K562 treated with DMSO at 1 percent for 24 hours (cell line): ENCODE measurements around the gene CEACAM21. TPM values are rescaled to one million over a fixed set of nuclear protein-coding genes. Genes with fewer than 3 reads are reported as not detected.

Source experiments
- total RNA-seq: library from RNA; unstranded; fragments of 300-600 nt; gene quantifications from 2 replicates; pipeline ENCODE4 v1.2.3, GENCODE V29; 2022; ENCODE audit warnings: low read depth; ENCODE audit not compliant: insufficient read depth

Gene CEACAM21
- total RNA-seq: 1.2 and 1.6 TPM in 2 replicates

DNA sequence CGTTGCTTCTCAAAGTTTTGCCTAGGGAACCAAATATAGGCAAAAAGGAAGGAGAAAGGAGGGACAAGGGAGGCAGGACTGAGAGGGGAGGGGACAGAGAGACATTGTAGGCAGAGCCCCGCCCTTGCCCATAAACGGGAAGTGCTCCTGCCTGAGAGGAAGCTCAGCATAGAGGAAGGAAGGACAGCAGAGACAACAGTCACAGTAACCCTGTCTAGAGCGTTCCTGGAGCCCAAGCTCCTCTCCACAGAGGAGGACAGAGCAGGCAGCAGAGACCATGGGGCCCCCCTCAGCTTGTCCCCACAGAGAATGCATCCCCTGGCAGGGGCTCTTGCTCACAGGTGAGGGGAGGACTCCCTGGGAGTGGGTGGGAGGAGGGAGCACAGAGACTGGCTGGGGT is at the start of gene CEACAM21:
TSS of gene CEACAM21 (plus strand) at position 169 of the 400 bp plus-strand sequence. CDS start at position 278, 109 bp downstream.

DNA sequence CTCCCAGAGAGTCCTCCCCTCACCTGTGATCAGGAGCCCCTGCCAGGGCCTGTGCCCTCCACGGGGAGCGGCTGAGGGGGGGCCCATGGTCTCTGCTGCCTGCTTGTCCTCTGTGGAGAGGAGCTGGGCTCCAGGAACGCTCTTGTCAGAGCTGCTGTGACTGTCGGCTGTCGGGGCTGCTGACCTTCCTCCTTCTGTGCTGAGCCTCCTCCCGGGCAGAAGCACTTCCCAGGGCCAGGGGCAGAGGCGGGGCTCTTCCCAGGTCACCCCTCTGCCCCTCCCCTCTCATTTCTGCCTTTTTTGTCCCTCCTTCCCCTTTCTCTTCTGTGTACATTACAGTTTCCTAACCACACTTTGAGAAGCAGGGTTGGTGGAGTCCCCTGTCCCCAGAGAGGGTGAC is 50.9 kb downstream of the CEACAM21 start, which contains the start of gene CEACAM4:
TSS of gene CEACAM4 (minus strand) at position 198 of the 400 bp plus-strand sequence. CDS start at position 87, 111 bp downstream.

Other genes starting within 250 kb of the CEACAM21 start
- gene TGFB1, start 222.2 kb upstream of the CEACAM21 start, total RNA-seq: 233 and 239 TPM in 2 replicates
- 10.7 and 16.9 TPM in 2 replicates for gene B9D2, start 212.0 kb upstream of the CEACAM21 start, total RNA-seq
- 7.0 and 7.3 TPM in 2 replicates for gene TMEM91, start 199.6 kb upstream of the CEACAM21 start, total RNA-seq
- gene EXOSC5, start 178.8 kb upstream of the CEACAM21 start, total RNA-seq: 33.9 and 44.8 TPM in 2 replicates
- gene BCKDHA, start 178.3 kb upstream of the CEACAM21 start, total RNA-seq: 72.3 and 74.8 TPM in 2 replicates
- gene B3GNT8, start 148.8 kb upstream of the CEACAM21 start, total RNA-seq: 9.5 and 14.8 TPM in 2 replicates
- gene DMAC2, start 136.3 kb upstream of the CEACAM21 start, total RNA-seq: 68.0 and 75.7 TPM in 2 replicates
- gene ERICH4, start 133.0 kb upstream of the CEACAM21 start, total RNA-seq: not detected in 2 replicates
- gene CEACAM4, start 50.9 kb downstream of the CEACAM21 start, total RNA-seq: not detected in 2 replicates
- not detected in 2 replicates for gene CEACAM7, start 112.1 kb downstream of the CEACAM21 start, total RNA-seq
- gene CEACAM5, start 132.5 kb downstream of the CEACAM21 start, total RNA-seq: not detected in 2 replicates
- gene CEACAM6, start 179.4 kb downstream of the CEACAM21 start, total RNA-seq: not detected in 2 replicates
- not detected in 2 replicates for gene CEACAM3, start 220.4 kb downstream of the CEACAM21 start, total RNA-seq